Epithelial cell of alveolus of lung (primary cell): Measurements from ENCODE around the gene SLC39A6. TPM values are rescaled to one million over a fixed set of nuclear protein-coding genes. Genes with fewer than 3 reads are reported as not detected.

Experiments
- total RNA-seq: library from RNA; depleted of rRNA; stranded (reverse); fragments of >200 nt; gene quantifications from 2 replicates; pipeline ENCODE4 v1.2.1, GENCODE V29; 2015

SLC39A6 gene
- 33.1 and 53.8 TPM in 2 replicates for total RNA-seq

DNA sequence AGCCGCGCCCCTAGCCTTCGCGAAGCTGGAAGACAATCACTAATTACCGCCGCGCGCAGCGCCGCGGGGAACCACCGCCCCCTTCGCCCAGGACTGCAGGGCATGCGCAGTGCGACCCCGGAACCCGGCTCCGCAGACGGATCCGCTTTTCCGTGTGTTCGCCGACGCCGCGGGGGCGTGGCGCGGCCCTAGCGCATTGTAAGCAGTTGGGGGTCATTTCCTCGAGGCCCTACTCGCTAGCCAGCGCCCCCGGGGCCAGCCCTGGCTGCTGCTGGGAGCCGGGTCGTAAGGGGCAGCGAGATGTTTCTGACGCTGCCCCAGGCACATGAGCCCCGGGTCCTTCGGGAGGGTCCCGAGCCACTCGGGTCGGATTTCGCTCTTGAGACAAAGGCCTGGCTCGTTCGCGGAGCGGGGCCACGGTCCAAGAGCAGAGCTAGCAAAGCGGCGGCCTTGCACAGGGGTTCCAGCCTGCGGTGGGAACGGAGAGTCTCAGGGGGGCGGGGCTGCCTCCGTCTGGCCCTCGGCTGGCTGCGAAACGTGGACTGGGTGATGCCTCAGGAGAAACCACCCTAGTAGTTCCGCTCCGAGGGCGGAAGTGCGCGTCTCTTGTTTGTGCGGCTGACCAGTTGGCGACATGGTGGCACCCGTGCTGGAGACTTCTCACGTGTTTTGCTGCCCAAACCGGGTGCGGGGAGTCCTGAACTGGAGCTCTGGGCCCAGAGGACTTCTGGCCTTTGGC lies at the start of gene SLC39A6, which contains the start of gene ELP2:
TSS of gene SLC39A6 (minus strand) at position 41 of the 739 bp plus-strand sequence. CDS start 2,333 bp downstream, outside the sequence.
TSS of gene ELP2 (plus strand) at position 600 of the 739 bp plus-strand sequence. CDS start at position 635, 35 bp downstream.

GRCh38 chr18:36067055-36067957 lies 61.8 kb downstream of the SLC39A6 start, which contains the start of gene RPRD1A:
RPRD1A (minus strand) TSS chr18:36067559; CDS start chr18:36067404, 155 bp downstream.

Other genes starting within 250 kb of the SLC39A6 start
- gene RPRD1A, start 61.8 kb downstream of the SLC39A6 start, total RNA-seq, result 33.4 and 36.6 TPM in 2 replicates
- gene ELP2, start 559 bp upstream of the SLC39A6 start, total RNA-seq, result 46.0 and 57.8 TPM in 2 replicates
- 1.3 and 1.4 TPM in 2 replicates for gene MOCOS, start 58.2 kb upstream of the SLC39A6 start, total RNA-seq
- 3.0 and 4.9 TPM in 2 replicates for gene FHOD3, start 168.4 kb upstream of the SLC39A6 start, total RNA-seq